NB4 (cell line): ENCODE results near the gene LMCD1.

Source experiments
- DNase-seq: peaks from one replicate; pipeline ENCODE4 v3.0.0; 2010; ENCODE audit warnings: low read depth
- H3K4me3 ChIP-seq: one replicate; pipeline ENCODE4 v1.5.1; 2011; ENCODE audit warnings: mild to moderate bottlenecking, low read depth, low read length, moderate library complexity
- CTCF ChIP-seq: IDR thresholded peaks from one replicate; pipeline ENCODE4 v1.5.1; 2012; ENCODE audit warnings: low read depth, low read length
- MYC ChIP-seq: IDR thresholded peaks from 2 replicates; pipeline ENCODE4 v1.6.1; 2011; ENCODE audit warnings: low read depth, low read length
- POLR2A ChIP-seq: IDR thresholded peaks from 2 replicates; pipeline ENCODE4 v1.6.1; 2011; ENCODE audit warnings: mild to moderate bottlenecking; ENCODE audit not compliant: insufficient read length; ENCODE audit errors: extremely low read depth
- TF ChIP-seq, protein P1 (sequence below): IDR thresholded peaks from 2 replicates; pipeline ENCODE4 v1.6.1; 2011; ENCODE audit warnings: low read depth, low read length

Gene LMCD1

DNA sequence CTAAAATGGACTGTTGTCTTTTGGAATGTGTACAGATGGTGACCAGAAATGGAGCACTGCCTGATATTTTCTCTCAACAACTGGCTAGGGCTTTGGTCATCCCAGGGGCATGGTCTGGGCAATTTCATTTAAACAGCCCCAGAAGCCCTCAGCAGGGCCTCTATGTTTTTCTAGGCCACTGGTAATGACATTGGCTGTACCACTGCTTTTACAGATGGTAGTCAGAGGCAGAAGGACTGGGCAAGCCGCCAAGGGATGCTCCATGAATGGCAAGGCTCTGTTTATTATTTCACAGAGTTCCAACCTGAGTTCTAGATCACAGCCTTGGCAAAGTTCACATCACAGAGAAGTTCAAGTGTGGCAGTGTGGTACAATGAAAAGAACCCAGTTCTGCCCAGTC is 37.0 kb upstream of the LMCD1 start:
- DNase-seq, result no peak
- TF ChIP-seq MYC, result no peak
- no peak for TF ChIP-seq POLR2A
- TF ChIP-seq CTCF, result no peak
- TF ChIP-seq, protein P1, sequence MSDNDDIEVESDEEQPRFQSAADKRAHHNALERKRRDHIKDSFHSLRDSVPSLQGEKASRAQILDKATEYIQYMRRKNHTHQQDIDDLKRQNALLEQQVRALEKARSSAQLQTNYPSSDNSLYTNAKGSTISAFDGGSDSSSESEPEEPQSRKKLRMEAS, result no peak
- no peak overlapping the region for H3K4me3 ChIP-seq

- H3K4me3 ChIP-seq, result no peak overlapping the region
- TF ChIP-seq CTCF (no peak), MYC (no peak), POLR2A (no peak)
- TF ChIP-seq, protein P1, result no peak
- no peak for DNase-seq
These were observed 35.1 kb upstream of the LMCD1 start for GRCh38 chr3:8466526-8466925.

DNA sequence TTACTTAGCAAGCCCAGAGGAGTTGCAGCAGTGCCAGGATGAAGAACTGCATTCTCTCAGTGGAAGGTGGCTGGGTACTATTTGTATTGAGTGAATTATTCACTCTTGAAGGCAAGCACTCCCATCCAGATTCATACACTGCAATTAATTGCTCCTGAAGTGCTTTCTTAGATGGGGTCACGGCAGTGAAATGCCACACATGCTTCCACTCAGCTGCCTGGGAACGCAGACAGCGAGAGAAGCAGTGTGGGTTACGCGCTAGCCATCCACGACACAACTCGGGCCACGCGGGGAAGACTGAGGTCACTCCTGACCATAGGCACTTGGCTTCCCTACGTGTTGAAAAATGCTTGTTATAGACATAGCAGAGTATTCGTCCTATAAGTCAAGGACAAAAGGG is 30.8 kb upstream of the LMCD1 start:
- no peak overlapping the region for H3K4me3 ChIP-seq
- no peak for DNase-seq
- TF ChIP-seq, protein P1, result no peak

DNA sequence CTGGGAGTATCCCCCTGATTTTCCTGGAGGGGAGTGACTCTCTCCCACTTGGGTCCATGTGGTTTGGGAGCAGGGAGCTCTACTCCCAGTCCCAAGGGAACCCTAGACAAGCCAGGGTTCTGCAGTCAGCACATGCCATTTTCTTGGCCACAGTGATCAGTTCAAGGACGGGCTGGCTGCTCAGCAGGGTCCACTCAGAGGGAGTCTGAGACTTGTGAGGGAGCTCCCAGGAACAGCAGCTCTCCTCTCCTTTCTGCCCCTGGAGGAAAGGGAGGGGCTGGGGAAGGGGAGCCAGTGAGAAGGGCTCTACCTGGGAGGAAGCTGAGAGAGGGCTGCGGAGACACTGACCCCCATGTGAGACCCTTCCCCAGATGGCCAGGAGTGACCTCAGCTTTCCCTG is 29.1 kb upstream of the LMCD1 start:
- no peak for DNase-seq
- TF ChIP-seq POLR2A (no peak), CTCF (no peak), MYC (no peak)
- TF ChIP-seq, protein P1, result no peak
- H3K4me3 ChIP-seq, result no peak overlapping the region

DNA sequence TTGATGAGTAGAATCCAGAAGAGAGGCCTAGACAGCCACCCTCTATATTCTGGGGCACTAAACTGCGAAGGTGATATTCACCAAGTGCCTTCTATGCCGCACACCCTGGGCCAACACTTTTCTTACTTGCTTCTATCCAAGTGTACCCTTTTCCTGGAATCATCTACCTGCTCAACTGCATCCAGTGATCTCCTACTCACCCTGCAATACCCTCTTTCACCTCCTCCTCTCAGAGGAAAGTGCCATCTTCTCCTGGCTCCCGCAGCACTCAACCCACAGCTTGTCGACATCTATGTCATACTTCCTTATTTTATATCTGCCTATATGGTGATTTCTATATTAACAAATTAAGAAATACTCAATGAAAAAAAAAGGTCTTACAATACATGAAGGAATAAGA is 28.6 kb upstream of the LMCD1 start:
- TF ChIP-seq POLR2A, result no peak
- TF ChIP-seq MYC, result no peak
- TF ChIP-seq CTCF, result no peak
- TF ChIP-seq, protein P1, result no peak
- no peak for DNase-seq
- H3K4me3 ChIP-seq, result no peak overlapping the region

DNA sequence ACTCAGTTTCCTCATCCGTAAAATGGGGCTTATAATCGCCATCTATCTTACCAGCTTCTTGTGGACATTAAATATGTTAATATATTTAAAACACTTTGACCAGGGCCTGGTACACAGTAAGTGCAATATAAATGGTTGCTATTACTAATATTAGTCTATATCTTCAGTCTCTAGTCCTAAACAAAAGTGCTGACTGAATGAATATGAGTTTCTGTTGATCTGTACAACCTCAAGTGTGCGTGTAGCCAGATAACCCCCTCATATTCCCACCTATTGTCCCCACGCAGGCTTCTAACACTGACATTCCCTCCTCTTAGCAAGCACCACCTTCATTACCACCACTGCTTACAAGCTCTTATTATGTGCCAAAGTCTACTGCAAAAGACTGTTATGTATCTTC is 27.6 kb upstream of the LMCD1 start:
- DNase-seq, result no peak
- no peak overlapping the region for H3K4me3 ChIP-seq
- TF ChIP-seq POLR2A, result no peak
- TF ChIP-seq, protein P1, result no peak
- TF ChIP-seq CTCF, result no peak
- TF ChIP-seq MYC, result no peak
